NCI-H1417 (cell line): ENCODE results near the gene TEX12.
A peak's percentile ranks its signal among the peaks of the same experiment; 100 is the strongest.

ENCODE experiments used
- DNase-seq, 3 experiments: peaks; one replicate each; lab custom pipeline; 2025; lab: John Stamatoyannopoulos, UW

Gene TEX12

GRCh38 chr11:112211536-112211935 lies 44.4 kb downstream of the TEX12 start:
- no peak for DNase-seq

- no peak for DNase-seq
Observed at GRCh38 chr11:112212290-112212689, 45.1 kb downstream of the TEX12 start.

DNA sequence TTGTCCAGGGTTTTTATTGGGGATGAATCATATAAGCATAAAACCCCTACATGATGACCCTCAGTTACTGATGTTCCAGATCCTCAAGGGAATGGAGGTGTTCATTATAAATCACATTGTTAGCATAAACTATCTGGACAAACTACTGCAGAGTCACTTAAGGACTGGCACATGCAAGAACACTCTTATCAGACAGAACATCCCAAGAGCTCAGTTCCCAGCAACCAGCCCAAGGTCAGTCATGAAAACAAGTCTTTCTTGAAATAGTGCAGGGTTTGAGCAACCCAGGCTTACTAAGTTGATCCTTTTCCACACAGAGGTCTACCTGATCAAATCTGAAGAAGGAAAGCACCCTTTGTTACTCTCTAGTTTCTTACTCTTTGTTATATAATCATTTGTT lies 45.5 kb downstream of the TEX12 start:
- no peak for DNase-seq

DNA sequence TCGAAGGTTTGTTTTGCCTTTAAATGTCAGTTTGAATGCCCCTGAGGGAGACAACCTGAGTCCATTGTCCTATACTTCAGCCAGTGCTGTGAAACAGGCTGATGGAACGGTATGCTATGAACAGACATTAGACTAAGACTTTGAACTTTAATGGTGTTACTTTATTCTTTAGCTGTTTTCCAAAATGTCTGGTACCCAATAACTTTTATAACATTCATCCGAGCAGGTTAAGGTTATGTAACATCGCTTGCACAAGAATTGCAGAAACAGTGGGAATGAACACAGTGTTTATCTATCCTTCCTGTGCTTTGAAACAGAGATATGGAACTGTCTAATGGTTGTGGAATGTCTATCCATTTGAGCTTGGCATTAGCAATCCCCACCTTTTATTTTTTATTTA lies 46.6 kb downstream of the TEX12 start:
- DNase-seq: no peak

- no peak for DNase-seq
Observed at GRCh38 chr11:112215621-112216020, 48.4 kb downstream of the TEX12 start.

DNA sequence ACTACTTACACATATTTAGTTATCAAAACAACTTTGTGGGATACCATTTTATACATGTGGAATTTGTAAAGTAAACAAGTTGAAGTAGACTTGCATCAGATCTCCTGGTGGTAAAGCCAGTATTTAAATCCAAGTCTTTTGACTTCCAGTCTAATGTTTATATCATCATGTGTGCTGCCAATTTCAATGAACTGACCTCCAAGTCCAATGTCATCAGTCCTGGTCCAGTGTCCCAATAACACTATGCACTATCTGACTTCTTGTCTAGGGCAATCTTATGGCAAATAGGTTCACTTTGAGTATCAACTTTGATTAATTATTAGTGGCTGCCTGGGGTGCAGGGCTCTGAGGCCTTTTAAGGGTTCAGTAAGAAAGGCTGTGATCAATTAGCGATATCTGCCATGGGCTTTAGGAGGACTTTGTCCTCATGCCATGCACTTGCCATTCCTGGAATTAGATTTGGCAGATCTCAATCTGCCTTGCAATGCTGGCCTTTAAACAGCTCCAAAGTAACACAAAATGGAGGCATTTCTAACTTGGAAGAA lies 49.5 kb downstream of the TEX12 start:
- DNase-seq: no peak

DNA sequence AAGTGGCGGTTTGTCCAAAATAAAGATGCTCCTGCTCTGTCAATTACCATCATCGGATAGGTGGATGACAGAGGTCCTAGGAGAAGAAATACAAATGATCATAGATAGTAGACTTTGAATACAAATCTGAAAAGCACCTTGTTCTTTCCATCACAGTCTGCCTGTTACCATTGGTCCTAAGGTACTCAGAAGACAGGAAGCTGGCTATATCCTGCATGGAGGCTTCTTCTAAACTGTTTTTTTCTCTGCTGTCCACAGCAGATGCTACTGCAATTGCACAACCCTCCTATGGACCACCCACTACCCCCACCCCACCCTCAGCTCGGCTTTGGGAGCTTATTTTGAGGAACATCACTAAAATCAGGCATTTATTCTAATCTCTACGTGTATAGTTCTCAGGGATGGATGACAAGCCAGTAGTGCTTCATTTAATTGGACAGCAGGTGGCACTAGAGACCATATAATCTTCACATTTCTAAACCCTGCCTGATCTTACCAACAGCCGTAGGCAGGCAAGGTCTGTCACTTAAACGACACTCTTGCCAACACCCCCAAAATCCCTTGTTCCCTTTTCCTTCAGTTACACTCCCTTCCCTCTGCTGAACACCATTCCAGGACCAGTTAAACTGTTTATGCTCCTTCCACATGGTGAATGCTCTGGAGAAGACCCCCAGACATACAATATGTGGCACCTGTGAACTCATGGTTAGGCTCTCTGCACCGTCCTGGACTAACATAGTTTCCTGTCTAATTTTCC lies 52.5 kb downstream of the TEX12 start:
- DNase-seq: peak; percentile 57 to 92 (median 63)

- DNase-seq: peak in 2 of 3 experiments; percentile 37 to 64
Observed at GRCh38 chr11:112221274-112221835, 54.2 kb downstream of the TEX12 start.
